ENCODE measurements around the gene SYT1.
"Not testable (repeated sequence)": the region's sequence is repeated elsewhere in the genome, so short reads cannot be mapped to it uniquely, and the experiment has no call there.

The SYT1 gene

DNA sequence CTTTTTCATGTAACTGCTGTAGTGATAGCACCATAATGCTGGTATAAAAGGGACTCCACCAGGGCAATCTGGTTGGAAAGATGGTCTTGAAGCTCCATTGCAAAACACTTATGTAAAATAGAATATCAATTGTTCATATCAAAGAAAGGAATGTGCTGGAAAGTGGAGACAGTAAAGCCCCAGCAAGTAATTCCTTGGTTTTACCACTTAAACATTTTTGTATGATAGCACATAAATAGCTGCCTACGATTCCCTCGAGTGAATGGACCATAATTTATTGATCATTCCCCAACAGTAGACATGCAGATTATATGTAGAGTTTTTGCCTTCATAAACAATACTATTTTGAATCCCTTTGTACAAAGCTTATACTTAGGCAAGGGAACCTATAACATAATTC is 550.7 kb downstream of the SYT1 start:
- no peak for DNase-seq

DNA sequence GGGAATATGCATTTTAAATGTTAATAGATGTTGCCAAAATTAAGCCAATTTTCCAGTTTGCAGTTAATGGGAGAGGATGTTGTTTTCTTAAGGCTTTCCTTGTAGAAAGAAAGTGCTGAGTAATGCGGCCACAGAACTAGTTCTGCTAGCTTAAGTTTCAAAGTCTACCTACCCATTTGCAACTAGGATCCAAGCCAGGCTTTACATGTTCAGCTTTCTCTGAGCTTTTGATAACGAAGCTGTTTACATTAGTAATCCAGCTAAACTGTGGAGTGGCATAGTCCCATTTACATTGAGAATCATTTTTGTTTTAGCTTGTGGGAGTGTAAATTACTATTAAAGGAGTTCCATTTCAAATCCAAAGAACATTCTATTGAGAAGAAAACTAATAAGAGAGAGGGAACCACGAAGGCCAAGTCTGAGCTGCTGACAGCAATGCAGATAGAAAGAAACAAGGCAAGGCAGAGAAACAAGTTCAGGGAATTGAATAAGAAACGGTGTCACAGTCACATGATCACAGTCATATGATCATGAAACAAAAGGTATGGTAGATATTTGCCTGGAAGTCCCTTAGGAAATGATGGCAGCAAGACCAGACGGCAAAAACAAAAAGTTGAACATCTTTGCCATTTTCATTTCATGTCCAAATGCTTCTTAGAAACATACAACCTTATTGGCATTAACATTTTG is 551.3 kb downstream of the SYT1 start:
- DNase-seq: no peak

- no peak for DNase-seq
Measured at GRCh38 chr12:79420146-79420618, 555.6 kb downstream of the SYT1 start.

GRCh38 chr12:79421236-79421740 is 556.7 kb downstream of the SYT1 start:
- no peak for DNase-seq

GRCh38 chr12:79422060-79422812 is 557.7 kb downstream of the SYT1 start:
- no peak for DNase-seq

GRCh38 chr12:79423560-79423959 is 559.0 kb downstream of the SYT1 start:
- no peak for DNase-seq

- peak; percentile 49 for DNase-seq
Measured at GRCh38 chr12:79424109-79424721, 559.6 kb downstream of the SYT1 start.

DNA sequence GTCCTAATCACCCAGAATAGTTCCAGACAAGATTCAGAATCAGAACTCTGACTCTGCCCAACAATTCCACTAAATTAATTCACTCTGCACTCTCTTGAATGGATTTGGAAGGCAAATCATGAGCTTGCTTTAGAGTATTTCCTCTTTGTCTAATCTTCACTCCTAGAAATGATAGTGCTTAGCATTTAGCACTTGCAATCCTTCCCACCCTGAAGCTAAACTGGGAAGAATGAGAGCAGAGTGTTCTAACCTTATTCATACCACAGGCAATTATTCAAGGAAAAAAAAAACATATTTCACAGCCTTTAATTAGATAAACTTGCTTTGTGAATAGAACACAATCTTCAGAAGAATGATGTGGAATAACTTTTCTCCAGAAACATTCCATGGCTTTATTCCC is 561.5 kb downstream of the SYT1 start:
- DNase-seq: no peak

DNA sequence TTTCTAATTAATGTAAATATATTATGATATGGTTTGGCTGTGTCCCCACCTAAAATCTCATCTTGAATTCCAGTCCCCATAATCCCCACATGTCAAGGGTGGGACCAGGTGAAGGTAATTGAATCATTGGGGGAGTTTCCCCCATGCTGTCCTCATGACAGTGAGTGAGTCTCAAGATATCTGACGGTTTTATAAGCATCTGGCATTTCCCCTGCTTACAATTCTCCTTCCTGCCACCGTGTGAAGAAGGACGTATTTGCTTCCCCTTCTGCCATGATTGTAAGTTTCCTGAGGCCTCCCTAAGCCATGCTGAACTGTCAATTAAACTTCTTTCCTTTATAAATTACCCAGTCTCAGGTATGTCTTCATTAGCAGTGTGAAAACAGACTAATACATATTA is 562.2 kb downstream of the SYT1 start:
- DNase-seq: not testable (repeated sequence)

DNA sequence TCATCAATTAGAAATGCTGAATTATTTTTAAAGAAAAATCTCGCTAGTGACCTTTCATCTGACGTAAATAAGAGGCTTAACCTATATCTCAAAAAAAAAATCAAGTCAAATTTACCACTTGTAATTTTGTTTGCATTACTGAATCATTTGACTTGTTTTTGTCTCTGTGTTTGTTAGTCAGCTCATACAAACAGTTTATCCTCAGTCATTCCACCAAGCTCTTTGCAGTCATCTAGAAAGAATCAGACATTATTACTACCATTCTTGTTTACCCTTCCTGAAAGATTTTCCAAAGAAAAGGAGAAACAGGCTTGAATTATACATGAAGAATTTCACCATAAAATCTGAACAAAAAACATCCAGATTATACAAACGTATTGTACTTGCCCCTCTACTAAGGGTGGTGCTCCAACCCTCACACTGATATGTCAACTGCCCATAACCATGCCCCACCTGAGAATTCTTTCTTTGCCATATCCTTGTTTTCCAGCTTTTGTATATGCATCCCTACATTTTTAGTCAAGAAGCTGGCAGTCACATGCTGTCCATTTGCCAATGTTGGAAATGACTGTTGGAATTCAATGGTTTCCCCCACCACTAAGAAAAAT is 569.0 kb downstream of the SYT1 start:
- DNase-seq: no peak

- DNase-seq: no peak
Measured at GRCh38 chr12:79434561-79434960, 570.0 kb downstream of the SYT1 start.

- DNase-seq: no peak
Measured at GRCh38 chr12:79435742-79436141, 571.2 kb downstream of the SYT1 start.

DNA sequence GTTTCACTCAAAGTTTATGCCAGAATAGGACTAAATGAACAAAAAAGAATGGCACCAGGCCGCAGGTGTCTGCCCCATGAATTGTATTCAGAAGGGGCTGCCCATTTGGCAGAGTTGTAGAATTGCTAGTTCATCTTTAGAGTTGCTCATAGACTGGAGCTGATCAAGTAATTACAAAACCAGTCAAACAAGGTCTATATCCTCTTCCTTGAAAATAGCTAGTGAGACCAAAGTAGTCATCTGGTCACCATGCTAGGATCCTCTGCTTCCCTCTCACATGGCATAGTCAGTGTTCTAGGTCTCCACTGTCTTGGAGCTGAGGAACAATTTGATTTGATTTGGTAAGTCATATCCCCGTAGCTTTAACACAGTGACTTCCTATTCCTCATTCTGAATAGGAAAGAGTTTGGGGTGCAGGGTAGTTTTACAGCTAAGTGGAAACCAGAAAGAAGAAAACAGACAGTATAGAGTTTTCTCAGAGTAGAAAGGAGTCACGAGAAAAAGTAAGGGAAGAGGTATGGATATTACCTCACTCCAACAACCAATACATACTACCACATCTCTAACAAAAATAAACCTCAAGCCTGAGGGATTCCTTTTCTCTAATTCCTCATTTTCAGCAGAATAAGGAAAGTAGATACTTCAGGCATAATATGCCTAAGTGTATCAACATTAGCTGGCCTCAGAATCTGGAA is 574.1 kb downstream of the SYT1 start:
- DNase-seq: no peak

- DNase-seq: no peak
Measured at GRCh38 chr12:79439175-79439825, 574.7 kb downstream of the SYT1 start.

DNA sequence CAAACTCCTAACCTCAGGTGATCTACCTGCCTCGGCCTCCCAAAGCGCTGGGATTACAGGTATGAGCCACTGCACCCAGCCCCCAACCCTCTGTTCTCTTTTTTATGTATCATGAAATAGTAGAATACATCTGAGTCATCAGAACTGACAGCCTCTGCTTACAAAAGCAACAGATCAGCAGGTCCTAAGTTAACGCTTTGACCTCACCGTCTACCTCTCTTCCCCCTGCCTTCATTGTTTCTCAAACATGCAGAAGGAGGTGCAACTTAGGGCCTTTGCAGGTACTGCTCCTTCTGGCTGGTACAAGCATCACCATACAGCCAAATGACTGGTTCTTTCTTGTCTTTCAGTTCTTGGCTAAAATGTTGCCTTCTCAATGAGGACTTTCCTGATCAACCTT is 577.0 kb downstream of the SYT1 start:
- no peak for DNase-seq

DNA sequence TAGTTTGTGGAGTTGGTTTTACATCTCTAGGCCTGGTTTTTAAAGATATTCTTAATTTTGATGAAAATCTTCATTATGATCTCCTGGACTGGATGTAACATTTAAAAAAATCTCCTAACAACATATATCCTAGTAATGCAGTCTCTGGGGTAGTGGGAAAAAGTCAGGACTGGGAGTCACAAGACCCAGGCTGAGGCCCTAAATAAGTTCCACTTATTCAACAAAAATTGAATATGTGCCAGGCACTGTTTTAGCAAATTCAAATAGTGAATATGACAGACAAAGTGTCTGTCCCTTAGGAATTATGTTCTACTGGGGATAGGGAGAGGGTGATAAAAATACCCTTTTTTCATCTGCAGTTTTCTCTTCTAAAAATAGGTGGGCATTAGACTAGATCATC is 577.8 kb downstream of the SYT1 start:
- no peak for DNase-seq

GRCh38 chr12:79444089-79444488 is 579.5 kb downstream of the SYT1 start:
- no peak for DNase-seq

DNA sequence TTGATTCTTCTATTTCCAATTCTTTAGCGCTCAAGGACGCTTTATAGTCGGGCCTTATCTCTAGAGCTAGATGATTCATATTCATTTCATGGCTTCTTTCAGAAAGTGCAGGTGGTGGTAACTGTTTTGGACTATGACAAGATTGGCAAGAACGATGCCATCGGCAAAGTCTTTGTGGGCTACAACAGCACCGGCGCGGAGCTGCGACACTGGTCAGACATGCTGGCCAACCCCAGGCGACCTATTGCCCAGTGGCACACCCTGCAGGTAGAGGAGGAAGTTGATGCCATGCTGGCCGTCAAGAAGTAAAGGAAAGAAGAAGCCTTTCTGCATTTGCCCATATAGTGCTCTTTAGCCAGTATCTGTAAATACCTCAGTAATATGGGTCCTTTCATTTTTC is 584.2 kb downstream of the SYT1 start:
- no peak for DNase-seq

DNA sequence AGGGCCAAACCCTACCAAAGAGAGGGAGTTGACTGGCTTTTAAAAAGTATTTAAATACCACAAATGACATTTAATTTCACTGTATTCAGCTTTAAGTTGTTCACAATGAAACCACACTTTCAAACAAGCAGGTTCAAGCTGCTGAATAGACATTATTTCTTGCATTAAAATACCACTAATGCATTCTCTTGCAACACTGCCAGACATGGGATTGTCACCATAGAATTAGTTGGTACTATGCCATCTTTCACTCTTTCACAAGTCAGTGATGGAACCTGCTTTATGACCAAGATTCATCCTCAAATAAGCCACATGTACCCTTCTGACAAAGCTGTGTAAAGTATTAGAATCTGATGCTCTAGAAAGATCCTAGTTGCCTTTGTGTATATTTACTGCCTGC is 586.8 kb downstream of the SYT1 start:
- no peak for DNase-seq

DNA sequence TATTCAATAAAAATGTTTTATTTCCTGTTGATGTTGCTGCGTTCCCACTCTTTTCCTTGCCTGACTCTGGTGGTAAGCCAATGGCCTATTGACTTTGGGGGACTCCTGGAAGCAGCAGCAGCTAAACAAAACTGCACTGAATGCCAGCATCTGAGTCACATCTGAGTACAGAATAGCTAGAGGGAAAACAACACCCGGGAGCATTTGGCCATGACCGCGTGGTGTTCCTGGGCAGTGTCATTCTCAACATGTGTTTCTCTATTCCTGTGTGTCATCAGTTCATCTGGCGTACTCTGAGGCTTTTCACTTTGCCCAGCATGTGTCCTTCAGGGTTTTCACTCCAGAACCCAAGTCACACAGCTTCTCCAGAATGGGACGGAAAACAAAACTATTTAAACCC is 587.4 kb downstream of the SYT1 start:
- no peak for DNase-seq

GRCh38 chr12:79452906-79453305 is 588.3 kb downstream of the SYT1 start:
- DNase-seq: no peak

GRCh38 chr12:79453820-79454219 is 589.2 kb downstream of the SYT1 start:
- DNase-seq: no peak
